ENCODE measurements around the gene LINC00305. TPM values are rescaled to one million over a fixed set of nuclear protein-coding genes. Genes with fewer than 3 reads are reported as not detected.
A peak's percentile ranks its signal among the peaks of the same experiment; 100 is the strongest.

The LINC00305 gene
- total RNA-seq, 1 donor from 2014 or later = not detected

DNA sequence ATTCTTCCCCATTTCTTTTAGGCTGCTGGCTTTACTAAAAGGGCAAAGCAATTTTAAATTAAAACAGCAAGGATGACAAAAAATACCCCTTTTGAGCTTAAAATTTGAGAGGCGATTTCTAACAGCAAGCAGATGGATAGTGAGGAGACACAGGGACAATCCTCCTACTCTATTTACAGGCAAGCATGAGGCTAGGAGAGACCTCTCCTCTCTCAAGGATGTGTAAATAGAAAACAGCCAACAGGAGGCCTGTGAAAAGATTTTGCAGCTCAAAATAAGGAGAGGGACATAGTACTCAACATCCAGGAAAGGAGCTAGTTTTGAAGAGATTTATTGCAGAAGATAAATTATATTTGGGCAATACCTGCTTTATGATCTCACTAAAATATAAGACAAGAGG lies 53.8 kb downstream of the LINC00305 start:
- Histone ChIP-seq H2AFZ (replicated peaks) (peak overlapping the region; percentile 18), H3K79me2 (ENCODE audit: low read depth) (no peaks in the 10 kb centered on the region), H3F3A (ENCODE audit: low read depth) (no peaks in the 10 kb centered on the region), H3K4me3 (no peak overlapping the region), H3K4me2 (no peak overlapping the region), H3K4me1 (no peaks in the 10 kb centered on the region), H3K9ac (no peak overlapping the region), H3K27ac (no peak overlapping the region), H3K36me3 (no peaks in the 10 kb centered on the region), H3K27me3 (no peaks in the 10 kb centered on the region), H3K9me3 (ENCODE audit: low read depth) (no peaks in the 10 kb centered on the region), H4K20me1 (ENCODE audit: low read depth) (no peaks in the 10 kb centered on the region)
- Mint-ChIP-seq H3K27ac (no peak overlapping the region), H3K36me3 (no peaks in the 10 kb centered on the region), H3K9me3 (no peaks in the 10 kb centered on the region), H3K4me1 (peaks cover 3% of the 10 kb centered on the region), H3K4me3 (no peak overlapping the region), H3K27me3 (ENCODE audit: insufficient read depth, low read depth) (peaks cover 2% of the 10 kb centered on the region)
- peak; percentile 2 for DNase-seq (ENCODE audit: low spot score)
- TF ChIP-seq EZH2phosphoT487 (IDR thresholded peaks at IDR 0.05) (no peak), EZH2 (IDR thresholded peaks at IDR 0.05) (no peak)
- TF ChIP-seq, protein P1, sequence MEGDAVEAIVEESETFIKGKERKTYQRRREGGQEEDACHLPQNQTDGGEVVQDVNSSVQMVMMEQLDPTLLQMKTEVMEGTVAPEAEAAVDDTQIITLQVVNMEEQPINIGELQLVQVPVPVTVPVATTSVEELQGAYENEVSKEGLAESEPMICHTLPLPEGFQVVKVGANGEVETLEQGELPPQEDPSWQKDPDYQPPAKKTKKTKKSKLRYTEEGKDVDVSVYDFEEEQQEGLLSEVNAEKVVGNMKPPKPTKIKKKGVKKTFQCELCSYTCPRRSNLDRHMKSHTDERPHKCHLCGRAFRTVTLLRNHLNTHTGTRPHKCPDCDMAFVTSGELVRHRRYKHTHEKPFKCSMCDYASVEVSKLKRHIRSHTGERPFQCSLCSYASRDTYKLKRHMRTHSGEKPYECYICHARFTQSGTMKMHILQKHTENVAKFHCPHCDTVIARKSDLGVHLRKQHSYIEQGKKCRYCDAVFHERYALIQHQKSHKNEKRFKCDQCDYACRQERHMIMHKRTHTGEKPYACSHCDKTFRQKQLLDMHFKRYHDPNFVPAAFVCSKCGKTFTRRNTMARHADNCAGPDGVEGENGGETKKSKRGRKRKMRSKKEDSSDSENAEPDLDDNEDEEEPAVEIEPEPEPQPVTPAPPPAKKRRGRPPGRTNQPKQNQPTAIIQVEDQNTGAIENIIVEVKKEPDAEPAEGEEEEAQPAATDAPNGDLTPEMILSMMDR (IDR thresholded peaks at IDR 0.05) = no peak

GRCh38 chr18:64094210-64094609 lies 54.7 kb downstream of the LINC00305 start:
- Histone ChIP-seq H3K4me2 (no peak overlapping the region), H3K9me3 (ENCODE audit: low read depth) (no peaks in the 10 kb centered on the region), H2AFZ (replicated peaks) (peak overlapping the region; percentile 32), H3K9ac (no peak overlapping the region), H3K4me3 (no peak overlapping the region), H3K4me1 (no peaks in the 10 kb centered on the region), H3F3A (ENCODE audit: low read depth) (no peaks in the 10 kb centered on the region), H3K36me3 (no peaks in the 10 kb centered on the region), H3K79me2 (ENCODE audit: low read depth) (no peaks in the 10 kb centered on the region), H3K27ac (no peak overlapping the region), H4K20me1 (ENCODE audit: low read depth) (no peaks in the 10 kb centered on the region), H3K27me3 (no peaks in the 10 kb centered on the region)
- Mint-ChIP-seq H3K9me3 (no peaks in the 10 kb centered on the region), H3K36me3 (no peaks in the 10 kb centered on the region), H3K27ac (no peak overlapping the region), H3K4me3 (no peak overlapping the region), H3K4me1 (no peaks in the 10 kb centered on the region), H3K27me3 (ENCODE audit: insufficient read depth, low read depth) (peaks cover 2% of the 10 kb centered on the region)
- DNase-seq (ENCODE audit: low spot score) = no peak
- TF ChIP-seq EZH2 (IDR thresholded peaks at IDR 0.05) = no peak
- TF ChIP-seq EZH2phosphoT487 (IDR thresholded peaks at IDR 0.05) = no peak
- TF ChIP-seq, protein P1 (IDR thresholded peaks at IDR 0.05) = no peak

DNA sequence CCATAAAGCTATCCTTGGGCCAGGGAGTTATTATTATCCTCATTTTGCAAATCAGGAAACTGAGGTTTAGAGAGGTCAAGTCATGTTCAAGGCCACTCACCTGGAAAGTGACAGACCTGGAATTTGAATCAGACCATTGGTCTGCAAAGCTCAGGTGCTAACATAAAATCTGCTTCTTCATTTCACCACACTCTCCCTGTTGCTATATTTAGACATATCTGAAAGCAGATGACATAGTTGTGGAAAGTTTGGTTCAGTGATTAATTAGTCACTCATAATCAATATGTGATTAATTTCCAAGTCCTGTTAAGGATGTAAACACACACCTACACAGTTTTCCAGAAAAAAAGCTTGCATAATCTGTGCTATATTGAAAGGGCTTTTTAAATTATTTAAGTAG lies 57.4 kb downstream of the LINC00305 start:
- Histone ChIP-seq H4K20me1 (ENCODE audit: low read depth) (no peaks in the 10 kb centered on the region), H3K9ac (no peak overlapping the region), H3F3A (ENCODE audit: low read depth) (no peaks in the 10 kb centered on the region), H3K79me2 (ENCODE audit: low read depth) (no peaks in the 10 kb centered on the region), H3K36me3 (no peaks in the 10 kb centered on the region), H3K4me2 (no peak overlapping the region), H3K27me3 (no peaks in the 10 kb centered on the region), H2AFZ (replicated peaks) (no peak overlapping the region), H3K4me1 (no peaks in the 10 kb centered on the region), H3K4me3 (no peak overlapping the region), H3K27ac (no peak overlapping the region), H3K9me3 (ENCODE audit: low read depth) (no peaks in the 10 kb centered on the region)
- H3K36me3 Mint-ChIP-seq = no peaks in the 10 kb centered on the region
- no peak overlapping the region for H3K4me3 Mint-ChIP-seq
- peaks cover 2% of the 10 kb centered on the region for H3K27me3 Mint-ChIP-seq (ENCODE audit: insufficient read depth, low read depth)
- TF ChIP-seq EZH2 (IDR thresholded peaks at IDR 0.05) = no peak
- no peak for DNase-seq (ENCODE audit: low spot score)
- H3K27ac Mint-ChIP-seq = no peak overlapping the region
- H3K9me3 Mint-ChIP-seq = no peaks in the 10 kb centered on the region
- no peaks in the 10 kb centered on the region for H3K4me1 Mint-ChIP-seq

DNA sequence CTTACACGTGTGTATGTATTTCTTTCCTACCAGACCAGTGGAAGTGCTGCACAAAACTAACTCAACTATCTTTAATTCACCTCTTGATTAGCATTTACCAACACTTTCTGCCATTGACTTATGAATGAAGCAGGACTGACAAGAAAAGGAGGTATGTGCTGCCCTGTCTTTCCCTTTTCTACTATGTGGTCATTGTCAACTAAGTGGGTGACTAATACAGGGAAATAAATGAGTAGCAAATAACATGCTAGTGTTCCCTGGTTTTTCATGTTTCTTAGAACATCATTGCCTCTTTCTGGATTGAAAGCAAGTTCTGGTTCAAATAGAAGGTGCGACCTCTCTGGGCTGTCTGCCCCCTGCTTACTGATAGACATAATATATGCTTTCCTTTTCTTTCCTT lies 58.0 kb downstream of the LINC00305 start:
- H3K4me3 ChIP-seq = no peak overlapping the region
- DNase-seq (ENCODE audit: low spot score) = no peak
- no peak overlapping the region for H2AFZ ChIP-seq (replicated peaks)
- Mint-ChIP-seq H3K9me3 (no peaks in the 10 kb centered on the region), H3K4me1 (no peaks in the 10 kb centered on the region), H3K27me3 (ENCODE audit: insufficient read depth, low read depth) (peaks cover 2% of the 10 kb centered on the region), H3K4me3 (no peak overlapping the region), H3K27ac (no peak overlapping the region), H3K36me3 (no peaks in the 10 kb centered on the region)
- no peak overlapping the region for H3K9ac ChIP-seq
- H3F3A ChIP-seq (ENCODE audit: low read depth) = no peaks in the 10 kb centered on the region
- H3K4me1 ChIP-seq = no peaks in the 10 kb centered on the region
- no peak overlapping the region for H3K4me2 ChIP-seq
- no peak overlapping the region for H3K27ac ChIP-seq
- no peaks in the 10 kb centered on the region for H3K36me3 ChIP-seq
- no peaks in the 10 kb centered on the region for H4K20me1 ChIP-seq (ENCODE audit: low read depth)
- no peaks in the 10 kb centered on the region for H3K79me2 ChIP-seq (ENCODE audit: low read depth)
- H3K27me3 ChIP-seq = no peaks in the 10 kb centered on the region
- no peaks in the 10 kb centered on the region for H3K9me3 ChIP-seq (ENCODE audit: low read depth)
- TF ChIP-seq EZH2phosphoT487 (IDR thresholded peaks at IDR 0.05) (no peak), EZH2 (IDR thresholded peaks at IDR 0.05) (no peak)
- TF ChIP-seq, protein P1 (IDR thresholded peaks at IDR 0.05) = no peak
